ENCODE results near the gene MTARC2.

- TF ChIP-seq CTCF (IDR thresholded peaks at IDR 0.05) (no peak), POLR2AphosphoS5 (IDR thresholded peaks at IDR 0.05) (no peak)
Observed at GRCh38 chr1:220757441-220757840, 9.3 kb downstream of the MTARC2 start.

Data from sigmoid colon (tissue), 4 donors.